CD14-positive monocyte (primary cell): ENCODE data around the gene ADGRL3. TPM values are rescaled to one million over a fixed set of nuclear protein-coding genes. Genes with fewer than 3 reads are reported as not detected.

ENCODE experiments used
- DNase-seq, 3 donors: peaks; one replicate each; pipeline ENCODE4 v3.0.0-alpha.2; 2011 to 2022
- H2AFZ ChIP-seq: 2 replicates; pipeline ENCODE4 v1.6.0; 2012; ENCODE audit warnings: mild to moderate bottlenecking, low read depth, low read length, inconsistent platforms; ENCODE audit not compliant: insufficient read depth, poor library complexity, severe bottlenecking
- H3K27ac ChIP-seq, 2 donors: 1 replicate in 1 of 2; 2 replicates in 1 of 2; pipeline ENCODE4 v1.5.1; 2012 to 2013; ENCODE audit warnings: low read length in 2 of 2, control low read depth in 1 of 2, inconsistent platforms in 1 of 2, low read depth in 1 of 2, mild to moderate bottlenecking in 1 of 2
- H3K27me3 ChIP-seq, 2 donors: one replicate each; pipeline versions ENCODE4 v1.6.0 to v1.6.1; 2011 to 2013; ENCODE audit warnings: low read length in 2 of 2; ENCODE audit not compliant: control insufficient read depth in 2 of 2, insufficient read depth in 2 of 2
- H3K36me3 ChIP-seq, 2 donors: replicated peaks in 1 of 2; 1 replicate in 1 of 2; 2 replicates in 1 of 2; pipeline versions ENCODE4 v1.5.1 to v1.6.1; 2012 to 2013; ENCODE audit warnings: low read length in 2 of 2, control low read depth in 1 of 2, inconsistent platforms in 1 of 2, mild to moderate bottlenecking in 1 of 2; ENCODE audit not compliant: insufficient read depth in 2 of 2, control insufficient read depth in 1 of 2
- H3K4me1 ChIP-seq, 2 donors: 1 replicate in 1 of 2; 2 replicates in 1 of 2; pipeline versions ENCODE4 v1.5.1 to v1.6.1; 2012 to 2013; ENCODE audit warnings: low read length in 2 of 2, control low read depth in 1 of 2, inconsistent platforms in 1 of 2, mild to moderate bottlenecking in 1 of 2, moderate library complexity in 1 of 2; ENCODE audit not compliant: insufficient read depth in 2 of 2, control insufficient read depth in 1 of 2
- H3K4me2 ChIP-seq: replicated peaks from 2 replicates; pipeline ENCODE3; 2012; ENCODE audit warnings: low read length, moderate library complexity, mild to moderate bottlenecking; ENCODE audit not compliant: poor library complexity, severe bottlenecking; ENCODE audit errors: extremely low read depth
- H3K4me3 ChIP-seq, 3 experiments: fragments of 200-600 bp in 1 of 3; sonication (generic) in 1 of 3; replicated peaks in 1 of 3; 1 replicate in 2 of 3; 2 replicates in 1 of 3; pipeline ENCODE4 v1.5.1; 2011 to 2013; ENCODE audit warnings: low read length in 3 of 3, mild to moderate bottlenecking in 3 of 3, control low read depth in 2 of 3, low read depth in 2 of 3, inconsistent platforms in 1 of 3, moderate library complexity in 1 of 3
- H3K79me2 ChIP-seq: 2 replicates; pipeline ENCODE4 v1.6.0; 2012; ENCODE audit warnings: mild to moderate bottlenecking, control low read depth, inconsistent platforms, low read length, moderate library complexity; ENCODE audit not compliant: insufficient read depth
- H3K9ac ChIP-seq: 2 replicates; pipeline ENCODE4 v1.6.0; 2017; ENCODE audit warnings: low read length, mild to moderate bottlenecking; ENCODE audit not compliant: insufficient read depth, poor library complexity, severe bottlenecking
- H3K9me3 ChIP-seq, 2 donors: replicated peaks in 1 of 2; 1 replicate in 1 of 2; 2 replicates in 1 of 2; pipeline versions ENCODE4 v1.5.1 to v1.6.1; 2012 to 2013; ENCODE audit warnings: low read length in 2 of 2, control low read depth in 1 of 2; ENCODE audit not compliant: control insufficient read depth in 1 of 2, insufficient read depth in 1 of 2
- H4K20me1 ChIP-seq: 2 replicates; pipeline ENCODE4 v1.6.0; 2012; ENCODE audit warnings: mild to moderate bottlenecking, low read length, control low read depth, moderate library complexity; ENCODE audit not compliant: insufficient read depth
- H3K27ac Mint-ChIP-seq, 7 donors: one replicate each; pipeline ENCODE4 v1.8.0; 2020; ENCODE audit warnings: mild to moderate bottlenecking in 7 of 7, mixed read lengths in 7 of 7, moderate library complexity in 6 of 7, inconsistent platforms in 2 of 7
- H3K27me3 Mint-ChIP-seq, 3 donors: one replicate each; pipeline ENCODE4 v1.8.0; 2021 to 2022; ENCODE audit warnings: low read depth in 3 of 3, mild to moderate bottlenecking in 3 of 3, mixed read lengths in 3 of 3, moderate library complexity in 3 of 3, inconsistent platforms in 1 of 3
- H3K36me3 Mint-ChIP-seq, 2 donors: one replicate each; pipeline ENCODE4 v1.8.0; 2020; ENCODE audit warnings: mixed read lengths in 2 of 2, inconsistent platforms in 1 of 2, mild to moderate bottlenecking in 1 of 2
- H3K4me1 Mint-ChIP-seq: one replicate; pipeline ENCODE4 v1.8.0; 2020; ENCODE audit warnings: mild to moderate bottlenecking, mixed read lengths
- H3K4me3 Mint-ChIP-seq, 2 donors: one replicate each; pipeline ENCODE4 v1.8.0; 2020; ENCODE audit warnings: mild to moderate bottlenecking in 2 of 2, mixed read lengths in 2 of 2, moderate library complexity in 1 of 2
- H3K9me3 Mint-ChIP-seq, 7 donors: one replicate each; pipeline ENCODE4 v1.8.0; 2020 to 2022; ENCODE audit warnings: mixed read lengths in 7 of 7, mild to moderate bottlenecking in 6 of 7, moderate library complexity in 6 of 7, inconsistent platforms in 2 of 7
- WGBS: methylation state at CpG from one replicate; pipeline ENCODE4 v1.1.5; 2013; ENCODE audit warnings: missing lambda C conversion rate; ENCODE audit not compliant: insufficient coverage; 5-methylcytosine and 5-hydroxymethylcytosine counted together
- intact Hi-C, 2 donors: fragments of 100-400 bp; cut with micrococcal nuclease; formaldehyde crosslinking; loops; one replicate each; pipeline versions ENCODE4 v1.15.0 to v1.15.1; 2023
- polyA plus RNA-seq, 3 donors: library from polyadenylated mRNA; depleted of rRNA in 1 of 3; unstranded in 2 of 3; stranded (reverse) in 1 of 3; fragments of 300-500 nt in 2 of 3; fragments of >200 nt in 1 of 3; fragmentation: Illumina TruSeq in 2 of 3; gene quantifications; 1 replicate in 2 of 3; 2 replicates in 1 of 3; pipeline ENCODE4 v1.2.3, GENCODE V29; 2012 to 2021
- TF ChIP-seq, protein P1 (sequence below): fragments of 200-600 bp; IDR thresholded peaks from one replicate; pipeline ENCODE4 v1.8.0; 2022; ENCODE audit warnings: antibody characterized with exemption, mild to moderate bottlenecking

ADGRL3 gene
- polyA plus RNA-seq, 3 donors, result not detected

GRCh38 chr4:62004881-62005280 lies 804.8 kb downstream of the ADGRL3 start:
- Histone ChIP-seq H3K4me1 (no peaks in the 10 kb centered on the region), H3K36me3 (no peaks in the 10 kb centered on the region), H3K27ac (no peak overlapping the region), H3K27me3 (no peaks in the 10 kb centered on the region), H4K20me1 (no peaks in the 10 kb centered on the region), H3K4me2 (no peak overlapping the region), H3K9ac (no peak overlapping the region), H3K79me2 (no peaks in the 10 kb centered on the region), H3K9me3 (no peaks in the 10 kb centered on the region), H2AFZ (no peak overlapping the region), H3K4me3 (no peak overlapping the region)
- Mint-ChIP-seq H3K36me3 (no peaks in the 10 kb centered on the region), H3K4me1 (no peaks in the 10 kb centered on the region), H3K9me3 (peaks cover 0 to 3% (median 0%) of the 10 kb centered on the region in 7 donors), H3K27ac (no peak overlapping the region), H3K27me3 (no peaks in the 10 kb centered on the region), H3K4me3 (no peak overlapping the region)
- TF ChIP-seq, protein P1, sequence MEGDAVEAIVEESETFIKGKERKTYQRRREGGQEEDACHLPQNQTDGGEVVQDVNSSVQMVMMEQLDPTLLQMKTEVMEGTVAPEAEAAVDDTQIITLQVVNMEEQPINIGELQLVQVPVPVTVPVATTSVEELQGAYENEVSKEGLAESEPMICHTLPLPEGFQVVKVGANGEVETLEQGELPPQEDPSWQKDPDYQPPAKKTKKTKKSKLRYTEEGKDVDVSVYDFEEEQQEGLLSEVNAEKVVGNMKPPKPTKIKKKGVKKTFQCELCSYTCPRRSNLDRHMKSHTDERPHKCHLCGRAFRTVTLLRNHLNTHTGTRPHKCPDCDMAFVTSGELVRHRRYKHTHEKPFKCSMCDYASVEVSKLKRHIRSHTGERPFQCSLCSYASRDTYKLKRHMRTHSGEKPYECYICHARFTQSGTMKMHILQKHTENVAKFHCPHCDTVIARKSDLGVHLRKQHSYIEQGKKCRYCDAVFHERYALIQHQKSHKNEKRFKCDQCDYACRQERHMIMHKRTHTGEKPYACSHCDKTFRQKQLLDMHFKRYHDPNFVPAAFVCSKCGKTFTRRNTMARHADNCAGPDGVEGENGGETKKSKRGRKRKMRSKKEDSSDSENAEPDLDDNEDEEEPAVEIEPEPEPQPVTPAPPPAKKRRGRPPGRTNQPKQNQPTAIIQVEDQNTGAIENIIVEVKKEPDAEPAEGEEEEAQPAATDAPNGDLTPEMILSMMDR, result no peak
- intact Hi-C loops, result no loop called here
- DNase-seq, result no peak

DNA sequence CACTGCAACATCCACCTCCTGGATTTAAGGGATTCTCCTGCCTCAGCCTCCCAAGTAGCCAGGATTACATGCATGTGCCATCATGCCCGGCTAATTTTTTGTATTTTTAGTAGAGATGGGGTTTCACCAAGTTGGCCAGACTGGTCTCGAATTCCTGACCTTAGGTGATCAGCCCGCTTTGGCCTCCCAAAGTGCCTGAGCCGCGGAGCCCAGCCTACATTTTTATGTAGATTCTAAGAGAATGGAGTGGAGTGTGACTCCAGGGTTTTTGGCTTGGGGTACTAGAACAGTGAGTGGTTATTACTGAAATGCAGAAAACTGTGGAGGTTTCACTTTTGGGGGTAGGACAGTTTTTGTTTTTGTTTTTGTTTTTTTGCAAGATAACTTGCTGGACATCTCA lies 806.0 kb downstream of the ADGRL3 start:
- H3K4me3 ChIP-seq, result no peak overlapping the region
- Mint-ChIP-seq H3K4me1 (no peaks in the 10 kb centered on the region), H3K9me3 (peaks cover 0 to 6% (median 0%) of the 10 kb centered on the region in 7 donors), H3K4me3 (no peak overlapping the region), H3K27me3 (no peaks in the 10 kb centered on the region), H3K36me3 (no peaks in the 10 kb centered on the region), H3K27ac (no peak overlapping the region)
- no peak overlapping the region for H3K9ac ChIP-seq
- H2AFZ ChIP-seq, result no peak overlapping the region
- no peaks in the 10 kb centered on the region for H4K20me1 ChIP-seq
- H3K4me2 ChIP-seq, result no peak overlapping the region
- no peaks in the 10 kb centered on the region for H3K36me3 ChIP-seq
- intact Hi-C loops, result no loop called here
- H3K27me3 ChIP-seq, result no peaks in the 10 kb centered on the region
- 100% methylated on average over 4 of the region's 5 CpGs for WGBS
- H3K79me2 ChIP-seq, result no peaks in the 10 kb centered on the region
- DNase-seq, result no peak
- H3K27ac ChIP-seq, result no peak overlapping the region
- no peaks in the 10 kb centered on the region for H3K4me1 ChIP-seq
- TF ChIP-seq, protein P1, result no peak
- no peaks in the 10 kb centered on the region for H3K9me3 ChIP-seq
